ENCODE measurements around the gene PPP6R2. TPM values are rescaled to one million over a fixed set of nuclear protein-coding genes. Genes with fewer than 3 reads are reported as not detected.

PPP6R2 gene
- total and polyA plus RNA-seq, 10 donors, result 23.6 to 76.2 (median 62.1) TPM

DNA sequence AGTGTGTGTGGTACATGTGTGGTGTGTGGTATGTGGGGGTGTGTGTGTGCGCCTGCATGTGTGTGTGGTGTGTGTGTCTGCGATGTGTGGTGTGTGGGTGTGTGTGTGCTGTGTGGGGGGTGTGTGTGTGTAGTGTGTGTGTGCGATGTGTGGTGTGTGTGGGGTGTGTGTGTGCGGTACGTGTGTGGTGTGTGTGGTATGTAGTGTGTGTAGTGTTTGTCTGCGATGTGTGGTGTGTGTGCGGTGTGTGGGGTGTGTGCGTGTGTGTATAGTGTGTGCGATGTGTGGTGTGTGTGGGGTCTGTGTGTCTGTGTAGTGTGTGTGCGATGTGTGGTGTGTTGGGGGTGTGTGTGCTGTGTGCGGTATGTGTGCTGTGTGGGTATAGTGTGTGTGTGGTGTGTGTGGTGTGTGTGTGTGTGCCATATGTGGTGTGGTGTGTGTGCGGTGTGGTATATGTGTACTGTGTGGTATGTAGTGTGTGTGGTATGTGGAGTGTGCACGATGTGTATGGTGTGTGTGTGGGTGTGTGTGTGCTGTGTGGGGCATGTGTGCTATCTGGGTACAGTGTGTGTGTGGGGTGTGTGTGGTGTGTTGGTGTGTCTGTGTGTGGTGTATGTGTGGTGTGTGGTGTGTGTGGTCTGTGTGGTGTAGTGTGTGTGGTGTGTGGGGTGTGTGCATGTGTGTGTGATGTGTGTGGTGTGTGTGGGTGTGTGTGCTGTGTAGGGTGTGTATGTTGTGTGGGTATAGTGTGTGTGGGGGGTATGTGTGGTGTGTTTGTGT lies 5.7 kb upstream of the PPP6R2 start:
- 96 to 99% (median 97%) methylated on average over 13 of the region's 13 CpGs for WGBS, 5 donors
- H3K36me3 ChIP-seq, result no peaks in the 10 kb centered on the region
- no peaks in the 10 kb centered on the region for H3K27me3 ChIP-seq (replicated peaks in 1 of 7)
- no peaks in the 10 kb centered on the region for H3K9me3 ChIP-seq
- intact Hi-C loops (cut with DNase I; ENCODE audit: low total_unique reads), result no loop called here
- no peak overlapping the region for H3K4me3 ChIP-seq
- DNase-seq, result no peak
- H3K27ac ChIP-seq, result no peak overlapping the region
- TF ChIP-seq POLR2A (IDR thresholded peaks at IDR 0.05), result no peak
- no peak for TF ChIP-seq POLR2AphosphoS5 (IDR thresholded peaks at IDR 0.05)
- TF ChIP-seq, protein P1, sequence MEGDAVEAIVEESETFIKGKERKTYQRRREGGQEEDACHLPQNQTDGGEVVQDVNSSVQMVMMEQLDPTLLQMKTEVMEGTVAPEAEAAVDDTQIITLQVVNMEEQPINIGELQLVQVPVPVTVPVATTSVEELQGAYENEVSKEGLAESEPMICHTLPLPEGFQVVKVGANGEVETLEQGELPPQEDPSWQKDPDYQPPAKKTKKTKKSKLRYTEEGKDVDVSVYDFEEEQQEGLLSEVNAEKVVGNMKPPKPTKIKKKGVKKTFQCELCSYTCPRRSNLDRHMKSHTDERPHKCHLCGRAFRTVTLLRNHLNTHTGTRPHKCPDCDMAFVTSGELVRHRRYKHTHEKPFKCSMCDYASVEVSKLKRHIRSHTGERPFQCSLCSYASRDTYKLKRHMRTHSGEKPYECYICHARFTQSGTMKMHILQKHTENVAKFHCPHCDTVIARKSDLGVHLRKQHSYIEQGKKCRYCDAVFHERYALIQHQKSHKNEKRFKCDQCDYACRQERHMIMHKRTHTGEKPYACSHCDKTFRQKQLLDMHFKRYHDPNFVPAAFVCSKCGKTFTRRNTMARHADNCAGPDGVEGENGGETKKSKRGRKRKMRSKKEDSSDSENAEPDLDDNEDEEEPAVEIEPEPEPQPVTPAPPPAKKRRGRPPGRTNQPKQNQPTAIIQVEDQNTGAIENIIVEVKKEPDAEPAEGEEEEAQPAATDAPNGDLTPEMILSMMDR (IDR thresholded peaks at IDR 0.05 in 8 of 11, conservative IDR thresholded peaks at IDR 0.05 in 3 of 11), result no peak
- H3K4me1 ChIP-seq, result peaks cover 0 to 12% (median 7%) of the 10 kb centered on the region in 6 donors

DNA sequence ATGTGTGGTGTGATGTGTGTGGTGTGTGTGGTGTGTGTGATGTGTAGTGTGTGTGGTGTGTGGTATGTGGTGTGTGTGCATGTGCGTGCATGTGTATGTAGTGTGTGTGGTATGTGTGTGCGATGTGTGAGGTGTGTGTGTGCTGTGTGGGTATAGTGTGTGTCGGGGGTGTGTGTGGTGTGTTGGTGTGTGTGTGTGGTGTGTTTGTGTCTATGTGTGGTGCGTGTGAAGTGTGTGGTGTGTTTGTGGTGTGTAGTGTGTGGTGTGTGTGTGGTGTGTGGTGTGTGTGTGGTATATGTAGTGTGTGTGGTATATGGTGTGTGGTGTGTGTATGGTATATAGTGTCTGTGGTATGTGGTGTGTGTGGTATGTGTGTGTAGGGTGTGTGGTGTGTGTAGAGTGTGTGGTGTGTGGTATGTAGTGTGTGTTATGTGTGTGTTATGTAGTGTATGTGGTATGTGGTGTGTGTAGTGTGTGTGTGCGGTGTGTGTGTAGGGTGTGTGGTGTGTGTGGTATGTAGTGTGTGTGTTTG lies 5.0 kb upstream of the PPP6R2 start:
- Histone ChIP-seq H3K36me3 (no peaks in the 10 kb centered on the region), H3K4me3 (no peak overlapping the region), H3K27ac (no peak overlapping the region), H3K27me3 (replicated peaks in 1 of 7) (no peaks in the 10 kb centered on the region), H3K9me3 (no peaks in the 10 kb centered on the region), H3K4me1 (peaks cover 0 to 17% (median 12%) of the 10 kb centered on the region in 6 donors)
- intact Hi-C loops (cut with DNase I; ENCODE audit: low total_unique reads), result no loop called here
- DNase-seq, result no peak
- TF ChIP-seq POLR2AphosphoS5 (IDR thresholded peaks at IDR 0.05), result no peak
- no peak for TF ChIP-seq POLR2A (IDR thresholded peaks at IDR 0.05)
- TF ChIP-seq, protein P1 (IDR thresholded peaks at IDR 0.05 in 8 of 11, conservative IDR thresholded peaks at IDR 0.05 in 3 of 11), result no peak
- WGBS, 5 donors, result 93 to 99% (median 95%) methylated on average over 5 of the region's 5 CpGs

DNA sequence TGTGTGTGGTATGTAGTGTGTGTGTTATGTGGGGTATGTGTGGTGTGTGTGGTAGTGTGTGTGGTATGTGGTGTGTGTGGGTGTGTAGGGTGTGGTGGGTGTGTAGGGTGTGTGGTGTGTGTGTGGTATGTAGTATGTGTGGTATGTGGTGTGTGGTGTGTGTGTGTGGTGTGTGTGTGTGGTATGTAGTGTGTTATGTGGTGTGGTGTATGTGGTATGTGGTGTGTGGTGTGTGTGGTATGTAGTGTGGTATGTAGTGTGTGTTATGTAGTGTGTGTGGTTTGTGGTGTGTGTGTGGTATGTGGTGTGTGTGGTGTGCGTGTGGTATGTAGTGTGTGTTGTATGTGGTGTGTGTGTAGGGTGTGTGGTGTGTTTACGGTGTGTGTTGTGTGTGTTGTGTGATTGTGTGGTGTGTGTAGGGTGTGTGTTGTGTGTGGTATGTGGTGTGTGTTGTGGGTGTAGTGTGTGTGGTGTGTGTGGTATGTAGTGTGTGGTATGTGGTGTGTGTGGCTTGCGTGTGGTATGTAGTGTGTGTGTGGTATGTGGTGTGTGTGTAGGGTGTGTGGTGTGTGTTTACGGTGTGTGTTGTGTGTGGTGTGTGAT lies 4.2 kb upstream of the PPP6R2 start:
- TF ChIP-seq, protein P1 (IDR thresholded peaks at IDR 0.05 in 8 of 11, conservative IDR thresholded peaks at IDR 0.05 in 3 of 11), result no peak
- TF ChIP-seq POLR2A (IDR thresholded peaks at IDR 0.05) (no peak), POLR2AphosphoS5 (IDR thresholded peaks at IDR 0.05) (no peak)
- 92 to 98% (median 95%) methylated on average over 4 of the region's 4 CpGs for WGBS, 5 donors
- H3K9me3 ChIP-seq, result no peaks in the 10 kb centered on the region
- no peak for DNase-seq
- H3K4me1 ChIP-seq, result peaks cover 0 to 17% (median 12%) of the 10 kb centered on the region in 6 donors
- H3K27ac ChIP-seq, result no peak overlapping the region
- intact Hi-C loops (cut with DNase I; ENCODE audit: low total_unique reads), result no loop called here
- H3K27me3 ChIP-seq (replicated peaks in 1 of 7), result no peaks in the 10 kb centered on the region
- H3K36me3 ChIP-seq, result no peaks in the 10 kb centered on the region
- H3K4me3 ChIP-seq, result no peak overlapping the region

Data from spleen (tissue), 11 donors.